Glutamatergic neuron (in vitro differentiated cells): ENCODE measurements around the gene LAMA3. TPM values are rescaled to one million over a fixed set of nuclear protein-coding genes. Genes with fewer than 3 reads are reported as not detected.

Experiments
- DNase-seq: peaks from one replicate; pipeline ENCODE4 v3.0.0; 2022
- H3K27ac Mint-ChIP-seq: one replicate; pipeline ENCODE4 v1.8.0; 2020; ENCODE audit warnings: mild to moderate bottlenecking, mixed read lengths, inconsistent platforms; ENCODE audit not compliant: unreplicated experiment
- H3K27me3 Mint-ChIP-seq: one replicate; pipeline ENCODE4 v1.8.0; 2020; ENCODE audit warnings: mild to moderate bottlenecking, moderate library complexity, mixed read lengths, inconsistent platforms; ENCODE audit not compliant: unreplicated experiment
- H3K36me3 Mint-ChIP-seq: one replicate; pipeline ENCODE4 v1.8.0; 2020; ENCODE audit warnings: mild to moderate bottlenecking, mixed read lengths, inconsistent platforms; ENCODE audit not compliant: unreplicated experiment
- H3K4me1 Mint-ChIP-seq: one replicate; pipeline ENCODE4 v1.8.0; 2020; ENCODE audit warnings: mild to moderate bottlenecking, low read depth, mixed read lengths, inconsistent platforms; ENCODE audit not compliant: unreplicated experiment
- H3K4me3 Mint-ChIP-seq: one replicate; pipeline ENCODE4 v1.8.0; 2020; ENCODE audit warnings: mild to moderate bottlenecking, mixed read lengths, inconsistent platforms; ENCODE audit not compliant: unreplicated experiment
- H3K9me3 Mint-ChIP-seq: one replicate; pipeline ENCODE4 v1.8.0; 2020; ENCODE audit warnings: mild to moderate bottlenecking, moderate library complexity, mixed read lengths, inconsistent platforms; ENCODE audit not compliant: unreplicated experiment
- total RNA-seq: library from RNA; stranded (reverse); fragmentation: NEBNext Ultra II Directional; extraction: Animal tissue kit (Norgen Biotek cat#: 25700); gene quantifications from one replicate; pipeline ENCODE4 v1.2.1, GENCODE V29; 2021; ENCODE audit not compliant: unreplicated experiment
- TF ChIP-seq, protein P1 (sequence below): fragments of 200-600 bp; sonication (generic); IDR thresholded peaks from one replicate; pipeline ENCODE4 v1.5.0; 2021; ENCODE audit not compliant: partially characterized antibody, unreplicated experiment

Gene LAMA3
- total RNA-seq, 1 donor from 2014 or later: 2.1 TPM

DNA sequence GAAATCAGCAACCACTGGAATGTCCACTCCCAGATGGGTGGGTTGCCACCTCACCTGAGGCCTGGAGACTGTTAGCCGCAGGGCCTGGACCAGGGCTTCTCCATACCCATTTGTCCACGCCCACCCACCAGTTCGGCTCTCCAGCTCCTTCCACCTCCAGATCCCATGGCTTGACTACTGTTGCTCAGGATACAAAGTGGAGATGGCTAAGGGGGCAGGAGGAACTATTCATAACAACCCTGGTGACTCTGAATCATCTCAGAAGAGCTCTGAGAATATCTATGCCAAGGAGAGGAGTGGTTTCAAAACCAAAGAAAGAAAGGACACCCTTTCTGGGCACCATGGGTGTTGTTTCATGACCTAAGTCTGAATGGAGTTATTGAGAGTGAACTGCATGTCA, 145.8 kb downstream of the LAMA3 start:
- Mint-ChIP-seq H3K4me1 (peaks cover 2% of the 10 kb centered on the region), H3K9me3 (peaks cover 2% of the 10 kb centered on the region), H3K27ac (no peak overlapping the region), H3K36me3 (no peaks in the 10 kb centered on the region), H3K4me3 (no peak overlapping the region), H3K27me3 (peaks cover 2% of the 10 kb centered on the region)
- TF ChIP-seq, protein P1, sequence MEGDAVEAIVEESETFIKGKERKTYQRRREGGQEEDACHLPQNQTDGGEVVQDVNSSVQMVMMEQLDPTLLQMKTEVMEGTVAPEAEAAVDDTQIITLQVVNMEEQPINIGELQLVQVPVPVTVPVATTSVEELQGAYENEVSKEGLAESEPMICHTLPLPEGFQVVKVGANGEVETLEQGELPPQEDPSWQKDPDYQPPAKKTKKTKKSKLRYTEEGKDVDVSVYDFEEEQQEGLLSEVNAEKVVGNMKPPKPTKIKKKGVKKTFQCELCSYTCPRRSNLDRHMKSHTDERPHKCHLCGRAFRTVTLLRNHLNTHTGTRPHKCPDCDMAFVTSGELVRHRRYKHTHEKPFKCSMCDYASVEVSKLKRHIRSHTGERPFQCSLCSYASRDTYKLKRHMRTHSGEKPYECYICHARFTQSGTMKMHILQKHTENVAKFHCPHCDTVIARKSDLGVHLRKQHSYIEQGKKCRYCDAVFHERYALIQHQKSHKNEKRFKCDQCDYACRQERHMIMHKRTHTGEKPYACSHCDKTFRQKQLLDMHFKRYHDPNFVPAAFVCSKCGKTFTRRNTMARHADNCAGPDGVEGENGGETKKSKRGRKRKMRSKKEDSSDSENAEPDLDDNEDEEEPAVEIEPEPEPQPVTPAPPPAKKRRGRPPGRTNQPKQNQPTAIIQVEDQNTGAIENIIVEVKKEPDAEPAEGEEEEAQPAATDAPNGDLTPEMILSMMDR: no peak
- no peak for DNase-seq

DNA sequence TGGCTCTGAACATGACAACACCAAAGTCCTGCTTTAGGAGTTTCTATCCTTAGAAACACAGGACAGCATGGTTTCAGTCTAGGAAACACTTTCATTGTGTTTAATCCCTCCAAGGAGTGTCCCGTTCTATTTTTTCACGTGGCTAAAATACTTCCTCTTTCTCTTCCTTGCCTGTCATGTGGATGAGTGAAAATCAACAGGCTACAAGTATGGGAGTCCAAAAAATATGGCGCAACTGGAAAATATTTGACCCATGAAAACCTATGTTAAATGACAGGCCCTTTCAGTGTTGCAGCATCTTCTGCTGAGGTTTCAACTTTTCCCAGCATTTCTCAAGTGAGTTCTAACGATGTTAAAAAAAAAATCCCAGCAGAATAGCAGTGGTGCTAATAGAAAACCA, 146.3 kb downstream of the LAMA3 start:
- no peak for DNase-seq
- Mint-ChIP-seq H3K27ac (no peak overlapping the region), H3K4me1 (peaks cover 2% of the 10 kb centered on the region), H3K4me3 (no peak overlapping the region), H3K9me3 (peaks cover 2% of the 10 kb centered on the region), H3K27me3 (peaks cover 2% of the 10 kb centered on the region), H3K36me3 (no peaks in the 10 kb centered on the region)
- TF ChIP-seq, protein P1: no peak

DNA sequence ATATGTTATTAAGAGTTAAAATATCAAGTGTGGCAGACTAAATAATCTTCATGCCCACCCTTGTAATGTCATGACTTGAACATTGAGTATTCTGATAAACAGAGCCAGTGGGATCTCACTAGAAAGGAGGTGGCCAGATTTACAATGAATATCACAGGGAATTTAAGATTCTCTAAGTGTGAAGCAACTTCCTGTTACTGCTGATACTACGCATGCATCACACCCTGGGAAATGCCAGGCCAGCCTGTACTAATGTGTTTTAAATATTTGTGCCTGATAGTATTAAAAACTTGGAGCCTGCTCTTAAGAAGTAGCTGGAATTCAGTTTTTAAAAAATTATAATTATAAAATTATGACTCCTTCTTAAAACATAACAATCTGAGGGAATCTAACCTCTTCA, 148.3 kb downstream of the LAMA3 start:
- H3K9me3 Mint-ChIP-seq: peaks cover 2% of the 10 kb centered on the region
- H3K4me3 Mint-ChIP-seq: no peak overlapping the region
- DNase-seq: no peak
- H3K4me1 Mint-ChIP-seq: peaks cover 2% of the 10 kb centered on the region
- no peak overlapping the region for H3K27ac Mint-ChIP-seq
- no peaks in the 10 kb centered on the region for H3K36me3 Mint-ChIP-seq
- peaks cover 3% of the 10 kb centered on the region for H3K27me3 Mint-ChIP-seq
- TF ChIP-seq, protein P1: no peak

DNA sequence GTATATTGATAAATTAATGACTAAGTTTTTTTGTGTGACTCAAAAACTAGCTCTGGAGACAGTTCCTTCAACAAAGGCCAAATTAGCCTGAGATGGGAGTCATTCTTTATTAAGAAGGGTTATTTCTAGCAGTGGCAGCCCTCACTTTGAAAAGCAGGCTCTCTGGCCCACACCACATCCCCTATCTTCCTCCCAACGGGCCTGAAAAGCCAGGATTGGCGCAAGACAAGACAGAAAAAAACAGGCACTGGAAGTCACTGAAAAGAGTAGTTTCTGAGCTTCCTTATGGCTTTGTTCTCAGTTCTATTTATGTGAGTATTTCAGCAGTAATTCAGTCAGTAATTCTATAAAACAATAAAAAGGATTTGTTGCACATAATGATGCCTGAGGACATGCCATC, 149.0 kb downstream of the LAMA3 start:
- Mint-ChIP-seq H3K27me3 (peaks cover 5% of the 10 kb centered on the region), H3K4me1 (peaks cover 6% of the 10 kb centered on the region), H3K9me3 (peaks cover 2% of the 10 kb centered on the region), H3K27ac (no peak overlapping the region), H3K36me3 (peaks cover 5% of the 10 kb centered on the region), H3K4me3 (no peak overlapping the region)
- TF ChIP-seq, protein P1: no peak
- DNase-seq: no peak

DNA sequence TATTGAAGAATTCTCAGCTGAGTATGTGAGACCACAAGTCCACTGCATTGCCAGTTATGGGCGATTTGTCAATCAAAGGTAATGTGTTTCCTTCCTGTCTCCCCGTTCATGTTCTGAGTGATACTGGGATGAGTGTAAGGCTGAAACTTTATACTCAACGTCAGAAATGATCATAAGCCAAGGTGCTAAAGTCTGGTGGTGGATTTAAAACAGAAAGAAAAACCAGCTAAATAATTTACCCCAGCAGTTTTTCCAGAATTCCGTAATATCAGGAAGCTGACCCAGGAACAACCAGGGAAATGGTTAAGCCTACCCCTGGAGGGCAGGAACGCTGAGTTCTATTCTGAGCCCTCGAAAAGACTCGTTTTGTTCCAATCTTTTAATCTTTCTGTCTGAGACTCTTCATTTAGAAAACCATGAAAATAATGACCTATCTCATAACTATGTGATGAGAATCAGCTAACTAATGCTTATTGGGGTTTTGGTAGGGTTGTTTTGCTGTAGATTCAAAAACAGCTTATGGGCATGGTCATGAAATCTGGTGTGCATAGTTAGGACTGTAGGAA, 149.6 kb downstream of the LAMA3 start:
- H3K9me3 Mint-ChIP-seq: peaks cover 6% of the 10 kb centered on the region
- TF ChIP-seq, protein P1: no peak
- H3K4me1 Mint-ChIP-seq: peaks cover 13% of the 10 kb centered on the region
- no peak overlapping the region for H3K27ac Mint-ChIP-seq
- H3K36me3 Mint-ChIP-seq: peaks cover 12% of the 10 kb centered on the region
- H3K4me3 Mint-ChIP-seq: no peak overlapping the region
- no peak for DNase-seq
- H3K27me3 Mint-ChIP-seq: peaks cover 5% of the 10 kb centered on the region
